Upper lobe of right lung (tissue), 1 donor: ENCODE data around the gene GLCCI1. TPM values are rescaled to one million over a fixed set of nuclear protein-coding genes. Genes with fewer than 3 reads are reported as not detected.

Source experiments
- ATAC-seq: fragments of 200-7000 bp; cut with Tn5 transposase; one replicate; pipeline ENCODE4 v1.9.1; 2020; ENCODE audit warnings: mild to moderate bottlenecking, moderate library complexity
- DNase-seq: peaks from one replicate; pipeline ENCODE4 v3.0.0-alpha.2; 2020
- H3K27ac ChIP-seq: fragments of 200-600 bp; one replicate; pipeline ENCODE4 v1.8.0; 2022
- H3K27me3 ChIP-seq: fragments of 200-600 bp; one replicate; pipeline ENCODE4 v1.8.0; 2022; ENCODE audit warnings: mild to moderate bottlenecking
- H3K36me3 ChIP-seq: fragments of 200-600 bp; one replicate; pipeline ENCODE4 v1.8.0; 2022
- H3K4me1 ChIP-seq: fragments of 200-600 bp; one replicate; pipeline ENCODE4 v1.8.0; 2022
- H3K4me3 ChIP-seq: fragments of 200-600 bp; one replicate; pipeline ENCODE4 v1.8.0; 2022; ENCODE audit warnings: mild to moderate bottlenecking
- H3K9me3 ChIP-seq: fragments of 200-600 bp; one replicate; pipeline ENCODE4 v1.8.0; 2022
- intact Hi-C: fragments of 100-400 bp; cut with DNase I; formaldehyde crosslinking; loops from one replicate; pipeline ENCODE4 v1.11.0; 2022
- total RNA-seq: library from RNA; stranded (reverse); fragmentation: NEBNext Ultra II Directional; extraction: Animal tissue kit (Norgen Biotek cat#: 25700); gene quantifications from one replicate; pipeline ENCODE4 v1.2.1, GENCODE V29; 2021
- TF ChIP-seq, protein P1 (sequence below): fragments of 200-600 bp; IDR thresholded peaks from one replicate; pipeline ENCODE4 v1.8.0; 2022; ENCODE audit warnings: antibody characterized with exemption
- donor health status: DM: no; HTN: yes; CAD: no; lungs with severe emphysema.

The GLCCI1 gene
- total RNA-seq, 1 donor from 2014 or later, result 45.1 TPM

DNA sequence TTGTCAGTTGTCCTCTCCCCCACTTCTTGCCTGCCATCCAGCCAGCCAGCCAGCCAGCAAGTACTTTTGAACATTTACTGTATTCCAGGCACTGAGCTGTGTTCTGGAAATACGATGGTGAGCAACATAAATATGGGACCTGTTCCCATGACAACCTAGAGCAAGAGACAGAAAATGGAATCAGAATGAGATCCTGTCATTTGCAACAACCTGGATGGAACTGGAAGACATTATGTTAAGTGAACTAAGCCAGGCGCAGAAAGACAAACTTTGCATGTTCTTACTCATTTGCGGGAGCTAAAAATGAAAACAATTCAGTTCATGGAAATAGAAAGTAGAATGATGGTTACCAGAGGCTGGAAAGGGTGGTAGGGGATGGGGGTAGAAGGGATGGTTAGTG, 152.6 kb downstream of the GLCCI1 start:
- ATAC-seq (no peak), DNase-seq (no peak)
- intact Hi-C loops, result no loop called here
- no peak overlapping the region for H3K27ac ChIP-seq
- H3K4me3 ChIP-seq, result no peak overlapping the region
- no peaks in the 10 kb centered on the region for H3K4me1 ChIP-seq
- TF ChIP-seq, protein P1, sequence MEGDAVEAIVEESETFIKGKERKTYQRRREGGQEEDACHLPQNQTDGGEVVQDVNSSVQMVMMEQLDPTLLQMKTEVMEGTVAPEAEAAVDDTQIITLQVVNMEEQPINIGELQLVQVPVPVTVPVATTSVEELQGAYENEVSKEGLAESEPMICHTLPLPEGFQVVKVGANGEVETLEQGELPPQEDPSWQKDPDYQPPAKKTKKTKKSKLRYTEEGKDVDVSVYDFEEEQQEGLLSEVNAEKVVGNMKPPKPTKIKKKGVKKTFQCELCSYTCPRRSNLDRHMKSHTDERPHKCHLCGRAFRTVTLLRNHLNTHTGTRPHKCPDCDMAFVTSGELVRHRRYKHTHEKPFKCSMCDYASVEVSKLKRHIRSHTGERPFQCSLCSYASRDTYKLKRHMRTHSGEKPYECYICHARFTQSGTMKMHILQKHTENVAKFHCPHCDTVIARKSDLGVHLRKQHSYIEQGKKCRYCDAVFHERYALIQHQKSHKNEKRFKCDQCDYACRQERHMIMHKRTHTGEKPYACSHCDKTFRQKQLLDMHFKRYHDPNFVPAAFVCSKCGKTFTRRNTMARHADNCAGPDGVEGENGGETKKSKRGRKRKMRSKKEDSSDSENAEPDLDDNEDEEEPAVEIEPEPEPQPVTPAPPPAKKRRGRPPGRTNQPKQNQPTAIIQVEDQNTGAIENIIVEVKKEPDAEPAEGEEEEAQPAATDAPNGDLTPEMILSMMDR, result no peak
- no peaks in the 10 kb centered on the region for H3K9me3 ChIP-seq
- peaks cover 6% of the 10 kb centered on the region for H3K36me3 ChIP-seq
- H3K27me3 ChIP-seq, result no peaks in the 10 kb centered on the region

DNA sequence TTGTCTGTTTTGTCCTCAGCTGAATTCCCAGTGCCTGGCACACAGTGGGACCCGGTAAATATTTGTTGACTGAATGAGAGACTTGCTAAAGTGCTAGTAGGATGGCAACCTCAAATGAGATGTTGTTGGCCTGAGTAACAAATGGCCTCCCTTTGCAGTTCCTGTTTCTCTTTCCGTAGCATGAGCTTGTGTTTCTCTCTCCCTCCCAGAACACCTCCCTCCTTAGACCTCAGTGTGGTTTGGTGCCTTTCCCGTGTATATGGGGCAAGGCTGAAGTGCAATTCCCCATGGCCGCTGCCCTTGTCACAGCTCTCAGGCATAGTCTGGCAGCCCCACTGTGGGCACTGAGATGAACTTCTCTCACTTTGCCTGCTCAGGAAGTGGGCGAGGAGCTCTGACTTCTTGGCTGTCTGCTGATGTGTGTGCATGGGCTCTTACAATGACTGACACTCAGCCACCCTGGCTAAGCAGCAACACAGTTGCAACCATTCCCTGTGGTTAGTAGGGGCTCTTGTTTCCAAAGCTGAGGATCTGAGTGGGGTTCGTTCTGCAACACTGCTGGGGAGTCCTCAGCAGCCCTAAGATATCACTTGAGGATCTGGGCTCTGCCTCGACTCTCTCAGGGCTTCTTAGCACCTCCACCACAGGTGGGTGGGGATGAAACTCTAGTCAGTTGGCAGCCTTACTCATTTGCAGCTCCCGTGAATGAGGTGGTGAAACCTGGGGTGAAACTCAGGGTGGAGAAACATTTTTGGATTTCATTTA, 157.3 kb downstream of the GLCCI1 start:
- peak overlapping the region; percentile 25 for H3K27ac ChIP-seq
- no peaks in the 10 kb centered on the region for H3K36me3 ChIP-seq
- no peak overlapping the region for H3K4me3 ChIP-seq
- DNase-seq (peak; percentile 67), ATAC-seq (peak; percentile 85)
- intact Hi-C loops, result no loop called here
- H3K4me1 ChIP-seq, result no peaks in the 10 kb centered on the region
- TF ChIP-seq, protein P1, result no peak
- no peaks in the 10 kb centered on the region for H3K9me3 ChIP-seq
- H3K27me3 ChIP-seq, result no peaks in the 10 kb centered on the region

DNA sequence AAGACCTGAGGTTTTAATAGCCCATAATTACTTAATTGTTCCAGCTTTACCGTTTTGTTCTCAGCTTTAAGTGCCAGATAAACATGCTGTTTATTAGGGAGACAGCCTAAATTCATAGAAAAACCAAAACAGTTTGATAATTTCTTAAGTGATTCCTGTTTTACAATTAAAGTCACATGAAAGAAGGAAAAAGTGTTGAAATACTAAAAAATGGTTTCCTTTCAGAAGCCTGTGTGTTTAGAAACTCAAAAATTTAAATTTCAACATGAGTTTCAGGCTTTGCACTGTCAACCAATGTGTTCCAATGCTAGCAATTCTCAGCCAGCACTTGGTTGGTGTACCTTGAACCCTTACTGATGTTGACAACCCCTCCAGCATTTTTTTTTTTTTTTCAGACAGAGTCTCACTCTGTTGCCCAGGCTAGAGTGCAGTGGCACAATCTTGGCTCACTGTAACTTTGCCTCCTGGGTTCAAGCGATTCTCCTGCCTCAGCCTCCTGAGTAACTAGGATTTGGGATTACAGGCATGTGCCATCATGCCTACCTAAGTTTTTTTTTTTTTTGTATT, 158.1 kb downstream of the GLCCI1 start:
- no peaks in the 10 kb centered on the region for H3K4me1 ChIP-seq
- DNase-seq, result no peak
- peak overlapping the region; percentile 25 for H3K27ac ChIP-seq
- no peak for ATAC-seq
- no peaks in the 10 kb centered on the region for H3K27me3 ChIP-seq
- TF ChIP-seq, protein P1, result no peak
- no peaks in the 10 kb centered on the region for H3K36me3 ChIP-seq
- no peaks in the 10 kb centered on the region for H3K9me3 ChIP-seq
- H3K4me3 ChIP-seq, result no peak overlapping the region
- intact Hi-C loops, result no loop called here

DNA sequence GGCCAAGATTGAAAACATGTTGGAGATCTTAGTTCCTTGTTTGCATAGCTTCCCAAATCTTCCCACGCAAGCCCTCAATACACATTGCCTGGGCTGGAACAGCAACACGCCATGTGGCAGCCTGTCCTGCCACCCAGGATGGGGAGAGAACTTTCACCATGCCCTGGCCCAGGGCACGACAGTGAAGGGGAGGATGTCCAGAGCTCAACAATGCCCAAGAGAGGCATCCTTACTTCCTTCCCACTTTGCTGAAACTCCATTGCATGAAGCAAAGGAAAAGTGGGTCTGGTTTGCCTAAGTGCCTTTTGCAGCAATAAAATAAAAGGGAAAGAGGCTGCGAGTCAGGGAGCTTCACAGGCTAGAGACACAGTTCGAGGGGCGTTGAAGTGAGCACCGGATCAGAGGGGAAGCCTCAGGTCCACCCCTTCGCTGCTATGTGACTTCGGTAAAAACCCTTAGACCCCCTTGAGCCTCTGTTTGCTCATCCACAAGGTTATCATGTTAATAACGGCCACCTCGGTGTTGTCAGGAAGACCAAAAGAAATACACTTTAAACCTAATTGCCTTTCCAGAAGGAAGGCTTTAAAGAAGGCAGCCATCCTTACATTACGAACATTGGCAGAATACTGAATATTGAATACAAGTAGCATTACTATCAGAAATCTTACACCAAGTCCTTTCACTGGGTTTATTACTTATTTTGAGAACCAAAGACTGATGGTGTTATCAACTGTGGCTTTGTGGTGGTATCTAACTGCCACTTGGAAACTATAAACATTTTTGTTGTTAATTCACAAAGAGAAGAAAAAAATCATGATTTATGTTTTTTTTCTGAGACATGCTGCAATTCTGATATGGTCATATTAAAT, 160.1 kb downstream of the GLCCI1 start:
- H3K27me3 ChIP-seq, result no peaks in the 10 kb centered on the region
- TF ChIP-seq, protein P1, result no peak
- H3K27ac ChIP-seq, result no peak overlapping the region
- intact Hi-C loops, result no loop called here
- DNase-seq (no peak), ATAC-seq (no peak)
- no peaks in the 10 kb centered on the region for H3K36me3 ChIP-seq
- no peaks in the 10 kb centered on the region for H3K4me1 ChIP-seq
- no peak overlapping the region for H3K4me3 ChIP-seq
- no peaks in the 10 kb centered on the region for H3K9me3 ChIP-seq

DNA sequence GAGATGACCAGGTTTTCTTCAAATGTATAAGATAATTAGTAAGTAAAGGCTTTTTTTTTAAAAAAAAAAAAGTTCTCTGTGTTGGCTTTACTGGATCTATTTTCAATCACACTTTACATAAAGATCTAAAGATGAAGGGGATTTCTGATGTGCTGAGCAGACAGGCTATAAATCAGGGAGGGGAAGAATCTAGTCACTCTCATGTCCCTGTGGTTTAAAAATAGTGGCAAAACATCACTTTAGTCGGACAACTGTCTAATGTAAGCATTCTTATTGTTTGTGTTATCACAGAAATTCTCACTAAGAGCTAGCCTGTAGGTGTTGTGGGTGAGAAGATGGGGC, 160.7 kb downstream of the GLCCI1 start:
- H3K9me3 ChIP-seq, result no peaks in the 10 kb centered on the region
- no peak overlapping the region for H3K27ac ChIP-seq
- no peaks in the 10 kb centered on the region for H3K36me3 ChIP-seq
- intact Hi-C loops, result no loop called here
- no peaks in the 10 kb centered on the region for H3K27me3 ChIP-seq
- TF ChIP-seq, protein P1, result no peak
- no peak for DNase-seq
- no peak overlapping the region for H3K4me3 ChIP-seq
- H3K4me1 ChIP-seq, result no peaks in the 10 kb centered on the region
- ATAC-seq, result no peak
